Astrocyte (in vitro differentiated cells and primary cell): Measurements from ENCODE around the gene BEND5.

Source experiments
- EZH2 ChIP-seq: IDR thresholded peaks from 2 replicates; pipeline ENCODE4 v1.6.1; 2012; ENCODE audit warnings: mild to moderate bottlenecking, low read length, inconsistent platforms; ENCODE audit not compliant: insufficient read depth
- TF ChIP-seq, protein P1 (sequence below): IDR thresholded peaks from 2 replicates; pipeline ENCODE4 v1.5.1; 2011; ENCODE audit warnings: low read depth, mild to moderate bottlenecking, inconsistent platforms, low read length, moderate library complexity; ENCODE audit not compliant: insufficient read depth

DNA sequence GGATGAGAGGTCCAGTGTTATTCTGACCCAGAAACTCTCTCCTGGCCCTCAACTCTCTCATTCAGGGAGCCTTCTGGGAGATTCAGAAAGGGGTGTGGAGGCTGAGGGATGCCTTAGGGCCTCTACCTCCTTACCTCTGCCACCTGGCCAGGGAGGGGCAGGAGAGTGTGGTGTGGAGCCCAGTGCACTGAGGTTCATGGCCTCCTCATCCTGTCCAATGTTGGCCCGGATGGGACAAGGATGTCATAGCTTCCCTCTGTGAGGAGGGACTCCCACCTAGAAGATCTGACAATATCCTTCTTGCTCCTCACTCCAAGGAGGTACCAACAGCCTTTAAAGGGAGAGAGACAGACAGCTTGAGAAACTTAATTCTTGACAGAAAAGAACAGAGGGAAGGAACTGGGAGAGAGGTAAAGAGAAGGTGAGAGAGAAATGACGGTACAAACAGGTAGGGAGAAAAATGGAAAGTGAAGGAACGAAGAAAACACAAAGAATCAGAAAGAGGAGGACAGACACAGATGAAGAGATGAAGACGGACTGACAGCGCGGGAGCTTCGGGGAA, 779 bp downstream of the BEND5 start:
- TF ChIP-seq, protein P1, sequence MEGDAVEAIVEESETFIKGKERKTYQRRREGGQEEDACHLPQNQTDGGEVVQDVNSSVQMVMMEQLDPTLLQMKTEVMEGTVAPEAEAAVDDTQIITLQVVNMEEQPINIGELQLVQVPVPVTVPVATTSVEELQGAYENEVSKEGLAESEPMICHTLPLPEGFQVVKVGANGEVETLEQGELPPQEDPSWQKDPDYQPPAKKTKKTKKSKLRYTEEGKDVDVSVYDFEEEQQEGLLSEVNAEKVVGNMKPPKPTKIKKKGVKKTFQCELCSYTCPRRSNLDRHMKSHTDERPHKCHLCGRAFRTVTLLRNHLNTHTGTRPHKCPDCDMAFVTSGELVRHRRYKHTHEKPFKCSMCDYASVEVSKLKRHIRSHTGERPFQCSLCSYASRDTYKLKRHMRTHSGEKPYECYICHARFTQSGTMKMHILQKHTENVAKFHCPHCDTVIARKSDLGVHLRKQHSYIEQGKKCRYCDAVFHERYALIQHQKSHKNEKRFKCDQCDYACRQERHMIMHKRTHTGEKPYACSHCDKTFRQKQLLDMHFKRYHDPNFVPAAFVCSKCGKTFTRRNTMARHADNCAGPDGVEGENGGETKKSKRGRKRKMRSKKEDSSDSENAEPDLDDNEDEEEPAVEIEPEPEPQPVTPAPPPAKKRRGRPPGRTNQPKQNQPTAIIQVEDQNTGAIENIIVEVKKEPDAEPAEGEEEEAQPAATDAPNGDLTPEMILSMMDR: no peak
- no peak for TF ChIP-seq EZH2
